DMS 273 (cell line): ENCODE measurements around the gene RETREG3.

Experiments used
- DNase-seq: peaks from one replicate; lab custom pipeline; 2025; ENCODE audit not compliant: unreplicated experiment; lab: John Stamatoyannopoulos, UW

RETREG3 gene

GRCh38 chr17:42613699-42614295 is 4.6 kb upstream of the RETREG3 start:
- no peak for DNase-seq

- DNase-seq: no peak
Measured at GRCh38 chr17:42612013-42612412, 2.8 kb upstream of the RETREG3 start.

- DNase-seq: peak; percentile 61
Measured at GRCh38 chr17:42609814-42610801, 934 bp upstream of the RETREG3 start.

GRCh38 chr17:42608305-42609181 is 631 bp downstream of the RETREG3 start:
- peak; percentile 55 for DNase-seq

GRCh38 chr17:42607769-42608168 is 1.4 kb downstream of the RETREG3 start:
- DNase-seq: no peak

- DNase-seq: no peak
Measured at GRCh38 chr17:42603318-42603717, 5.9 kb downstream of the RETREG3 start.

GRCh38 chr17:42598905-42599304 is 10.3 kb downstream of the RETREG3 start:
- peak; percentile 87 for DNase-seq

GRCh38 chr17:42596386-42596785 is 12.8 kb downstream of the RETREG3 start:
- DNase-seq: no peak

- no peak for DNase-seq
Measured at GRCh38 chr17:42591411-42591810, 17.8 kb downstream of the RETREG3 start.

- DNase-seq: no peak
Measured at GRCh38 chr17:42590886-42591285, 18.3 kb downstream of the RETREG3 start.

- DNase-seq: no peak
Measured at GRCh38 chr17:42586514-42587230, 22.5 kb downstream of the RETREG3 start.

GRCh38 chr17:42585353-42585752 is 23.8 kb downstream of the RETREG3 start:
- DNase-seq: no peak

GRCh38 chr17:42584880-42585279 is 24.3 kb downstream of the RETREG3 start:
- no peak for DNase-seq

GRCh38 chr17:42581744-42582270 is 27.4 kb downstream of the RETREG3 start:
- DNase-seq: no peak

- no peak for DNase-seq
Measured at GRCh38 chr17:42579794-42580551, 29.2 kb downstream of the RETREG3 start.

- DNase-seq: peak; percentile 93
Measured at GRCh38 chr17:42578282-42578869, 30.8 kb downstream of the RETREG3 start.

- peak; percentile 97 for DNase-seq
Measured at GRCh38 chr17:42577532-42578281, 31.5 kb downstream of the RETREG3 start, which contains the start of gene PSMC3IP. Gene PSMC3IP (minus strand): TSS chr17:42577729. CDS start chr17:42577686, 43 bp downstream.

GRCh38 chr17:42577140-42577531 is 32.0 kb downstream of the RETREG3 start:
- DNase-seq: peak; percentile 74
